Breast epithelium (tissue), 3 donors: Measurements from ENCODE around the gene KLKB1.

Experiments used
- CTCF ChIP-seq, 3 donors: fragments of 450-650 bp; IDR thresholded peaks; one replicate each; pipeline ENCODE4 v1.5.1; 2016 to 2017; ENCODE audit warnings: antibody characterized with exemption in 3 of 3, mild to moderate bottlenecking in 3 of 3, moderate library complexity in 3 of 3
- POLR2A ChIP-seq: fragments of 450-650 bp; IDR thresholded peaks from one replicate; pipeline ENCODE4 v1.6.1; 2016; ENCODE audit warnings: antibody characterized with exemption, mild to moderate bottlenecking, moderate library complexity
- POLR2AphosphoS5 ChIP-seq, 3 donors: sonication (generic); formaldehyde crosslinking; IDR thresholded peaks; one replicate each; pipeline ENCODE4 v1.6.1; 2017; ENCODE audit warnings: antibody characterized with exemption in 3 of 3

- TF ChIP-seq POLR2A (no peak), POLR2AphosphoS5 (IDR thresholded peaks at IDR 0.05) (no peak), CTCF (IDR thresholded peaks at IDR 0.05) (no peak)
Observed at GRCh38 chr4:186296481-186296880, 69.2 kb downstream of the KLKB1 start.
